HG03457 (cell line): ENCODE measurements around the gene HLA-DQB1.

ENCODE experiments used
- ATAC-seq: cut with Tn5 transposase; IDR thresholded peaks from one replicate; pipeline ENCODE4 v1.9.1; 2021; ENCODE audit warnings: moderate number of reproducible peaks; ENCODE audit not compliant: unreplicated experiment

HLA-DQB1 gene

DNA sequence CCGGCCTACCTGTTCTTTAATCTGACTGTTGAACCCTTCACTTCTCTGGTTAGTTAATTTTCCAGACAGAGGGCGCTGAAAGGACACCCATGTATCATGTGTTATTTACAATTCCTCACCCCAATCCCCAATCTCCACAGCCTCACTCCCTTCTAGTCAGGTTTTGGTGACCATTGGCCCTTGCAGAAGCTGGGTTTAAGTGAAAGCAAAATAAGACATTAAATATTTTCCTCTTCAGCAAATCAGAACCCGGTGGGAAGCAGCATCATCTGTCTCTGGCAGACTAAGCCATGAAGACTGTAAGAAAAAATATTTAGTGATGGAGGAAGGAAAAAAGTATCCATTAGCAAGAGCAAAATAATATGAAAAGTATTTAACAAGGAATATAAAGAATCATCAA, 38.6 kb downstream of the HLA-DQB1 start:
- ATAC-seq = no peak

DNA sequence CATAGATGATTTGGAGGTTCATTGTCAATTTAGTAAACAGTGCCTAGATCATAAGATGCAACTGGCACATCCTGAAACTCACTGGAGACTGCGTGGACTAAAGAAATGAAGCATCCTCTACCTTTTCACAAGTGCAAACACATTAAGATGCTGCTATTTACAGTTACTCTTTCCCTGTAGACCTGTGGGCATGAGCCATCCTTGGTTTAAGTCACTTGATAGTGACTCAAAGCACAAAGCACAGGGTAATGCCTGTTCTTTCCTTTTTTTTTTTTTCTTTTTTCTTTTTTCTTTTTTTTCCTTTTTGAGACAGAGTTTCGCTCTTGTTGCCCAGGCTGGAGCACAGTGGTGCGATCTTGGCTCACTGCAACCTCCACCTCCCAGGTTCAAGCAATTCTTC, 39.2 kb downstream of the HLA-DQB1 start:
- no peak for ATAC-seq

DNA sequence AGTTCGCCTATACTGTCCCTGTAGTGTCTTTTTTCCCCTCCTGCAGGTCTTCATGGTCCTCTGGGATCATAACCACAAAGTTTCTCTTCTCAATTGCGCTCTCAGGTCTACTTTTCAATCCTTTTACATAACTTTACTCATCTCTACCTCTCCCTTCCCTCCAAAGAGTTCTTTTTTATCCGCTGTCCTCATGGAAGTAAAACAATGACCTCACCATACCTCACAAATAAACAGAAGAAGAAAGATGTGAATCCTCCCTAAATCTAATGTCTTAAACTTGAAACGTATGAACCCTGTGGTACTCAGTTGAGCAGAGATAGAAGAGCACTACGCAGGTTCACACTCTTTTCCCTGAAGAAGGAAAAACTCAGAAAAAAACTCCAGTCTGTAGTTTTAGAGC, 41.3 kb downstream of the HLA-DQB1 start:
- no peak for ATAC-seq

DNA sequence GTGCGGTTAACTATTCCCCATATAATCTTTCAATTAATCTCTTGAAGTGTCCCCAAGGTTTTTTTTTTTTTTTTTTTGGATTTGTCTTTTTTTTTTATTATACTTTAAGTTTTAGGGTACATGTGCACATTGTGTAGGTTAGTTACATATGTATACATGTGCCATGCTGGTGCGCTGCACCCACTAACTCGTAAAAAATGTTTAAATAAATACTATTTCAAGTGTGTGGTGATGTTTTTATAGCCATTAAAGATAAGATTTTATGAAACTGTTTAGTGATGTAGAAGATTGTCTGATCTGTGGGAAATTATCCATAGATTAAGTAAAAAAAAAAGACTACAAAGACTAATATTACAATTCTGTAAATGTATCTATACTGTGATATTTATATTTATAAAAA, 41.9 kb downstream of the HLA-DQB1 start:
- ATAC-seq = no peak

DNA sequence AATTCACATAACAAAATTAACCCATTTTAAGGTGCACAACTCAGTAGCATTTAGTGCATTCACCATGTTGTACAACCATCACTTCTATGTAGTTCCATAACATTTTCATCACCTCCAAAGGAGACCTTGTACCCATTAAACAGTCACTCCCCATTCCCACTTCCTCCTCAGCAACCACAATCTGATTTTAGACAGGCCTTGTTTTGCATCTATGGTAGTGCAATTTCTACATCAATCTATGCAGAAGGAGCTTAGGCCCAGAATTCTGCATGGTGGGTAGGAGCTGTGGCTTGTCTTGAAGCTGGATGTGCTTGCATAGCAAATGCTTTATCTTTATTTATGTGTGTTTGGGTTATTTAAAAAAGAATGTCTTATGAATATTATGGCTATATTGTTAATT, 42.8 kb downstream of the HLA-DQB1 start:
- ATAC-seq = no peak

DNA sequence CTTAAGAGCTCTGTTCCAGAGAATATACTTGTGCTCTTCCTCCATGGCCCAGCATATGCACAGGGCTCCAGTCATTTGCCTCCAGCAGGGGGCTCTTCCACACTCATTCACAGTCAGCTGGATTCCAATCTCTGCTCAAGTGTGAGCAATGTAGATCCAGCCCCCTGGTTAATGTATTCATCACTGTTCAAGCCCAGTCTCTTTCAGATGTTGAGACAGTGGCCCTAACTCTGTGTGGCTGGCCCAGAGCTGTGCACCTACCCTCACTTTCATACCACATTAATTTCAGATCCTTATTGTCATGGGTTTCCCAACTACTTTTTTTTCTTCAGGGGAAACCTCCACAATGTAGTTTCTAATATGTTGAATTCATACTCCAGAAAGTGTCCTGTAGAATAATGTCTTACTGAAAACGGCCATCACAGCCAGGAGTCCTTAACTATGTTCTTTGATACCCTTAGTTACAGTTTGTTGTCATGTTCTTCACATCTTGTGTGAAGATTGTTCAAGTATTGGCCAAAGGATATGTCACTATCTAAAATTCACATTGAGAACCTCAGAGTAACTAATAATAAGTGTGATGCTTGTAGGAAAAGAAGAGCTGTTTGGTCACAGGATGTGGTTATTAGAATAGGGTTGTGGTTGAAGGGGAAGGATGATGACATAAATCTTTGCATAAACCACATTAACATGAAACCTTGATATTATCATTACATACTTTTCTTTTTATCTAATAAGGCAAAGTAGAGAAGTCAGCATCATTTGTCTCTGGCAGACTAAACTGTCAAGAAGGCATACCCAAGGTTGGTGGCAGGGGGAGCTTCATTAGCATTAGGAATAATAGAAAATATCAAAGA, 43.7 kb downstream of the HLA-DQB1 start:
- ATAC-seq = peak; percentile 49

DNA sequence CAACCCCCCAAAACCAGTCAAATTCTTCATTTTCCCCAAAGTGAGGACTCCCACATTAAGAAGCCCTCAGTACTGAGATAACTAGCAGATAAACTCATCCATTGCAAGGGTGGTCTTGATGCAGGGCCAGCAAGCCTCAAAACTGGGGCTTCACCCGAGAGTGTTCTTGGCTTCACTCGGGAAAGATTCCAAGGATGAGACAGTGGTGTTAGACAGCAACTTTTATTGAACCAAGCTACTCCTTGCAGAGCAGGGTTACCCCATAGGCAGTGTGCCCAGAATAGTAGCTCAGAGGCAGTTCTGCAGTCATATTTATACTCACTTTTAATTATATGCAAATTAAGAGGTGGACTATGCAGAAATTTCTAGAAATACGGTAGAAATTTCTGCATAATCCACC, 45.1 kb downstream of the HLA-DQB1 start:
- no peak for ATAC-seq

DNA sequence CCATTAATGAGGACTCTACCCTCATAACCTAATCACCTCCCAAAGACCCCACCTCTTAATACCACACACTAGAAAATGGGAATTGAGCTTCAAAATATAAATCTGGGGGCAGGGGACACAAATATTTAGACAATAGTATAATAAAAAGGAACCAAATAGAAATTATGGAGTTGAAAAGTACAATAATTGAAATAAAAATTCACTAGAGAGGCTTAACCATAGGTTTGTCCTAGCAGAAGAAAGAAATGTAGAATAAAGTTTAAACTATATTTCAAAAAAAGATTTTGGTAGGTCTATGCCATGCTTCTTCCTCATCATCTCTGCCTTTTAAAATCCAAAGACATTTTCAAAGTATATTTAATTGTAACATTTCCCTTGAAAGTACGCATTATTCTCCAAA, 48.7 kb downstream of the HLA-DQB1 start:
- ATAC-seq = no peak

DNA sequence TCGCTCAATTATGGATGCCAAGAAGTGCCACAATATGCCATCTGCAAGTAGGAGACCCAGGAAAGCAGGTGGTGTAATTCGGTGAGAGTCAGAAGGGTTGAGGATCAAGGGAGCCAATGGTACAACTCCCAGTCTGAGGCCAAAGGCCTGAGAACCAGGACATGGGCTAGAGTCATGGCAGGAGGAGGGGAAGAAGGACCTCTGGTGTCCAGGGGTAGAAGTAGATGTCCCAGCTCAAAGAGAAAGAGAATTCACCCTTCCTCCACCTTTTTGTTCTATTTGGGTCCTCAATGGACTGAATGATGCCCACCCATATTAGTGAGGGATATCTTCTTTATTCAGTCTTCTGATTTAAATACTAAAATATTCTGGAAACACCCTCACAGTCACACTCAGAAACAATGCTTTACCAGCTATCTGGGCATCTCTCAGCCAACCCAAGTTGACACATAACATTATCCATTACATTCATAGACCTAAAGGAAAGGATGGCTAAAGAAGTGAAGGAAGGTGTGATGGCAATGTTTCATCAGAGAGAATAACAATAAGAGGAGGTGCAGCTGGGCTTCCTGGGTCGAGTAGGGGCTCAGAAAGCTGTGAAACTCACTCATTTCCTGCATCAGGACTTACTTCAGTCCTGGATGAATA, 50.4 kb downstream of the HLA-DQB1 start:
- ATAC-seq = no peak

DNA sequence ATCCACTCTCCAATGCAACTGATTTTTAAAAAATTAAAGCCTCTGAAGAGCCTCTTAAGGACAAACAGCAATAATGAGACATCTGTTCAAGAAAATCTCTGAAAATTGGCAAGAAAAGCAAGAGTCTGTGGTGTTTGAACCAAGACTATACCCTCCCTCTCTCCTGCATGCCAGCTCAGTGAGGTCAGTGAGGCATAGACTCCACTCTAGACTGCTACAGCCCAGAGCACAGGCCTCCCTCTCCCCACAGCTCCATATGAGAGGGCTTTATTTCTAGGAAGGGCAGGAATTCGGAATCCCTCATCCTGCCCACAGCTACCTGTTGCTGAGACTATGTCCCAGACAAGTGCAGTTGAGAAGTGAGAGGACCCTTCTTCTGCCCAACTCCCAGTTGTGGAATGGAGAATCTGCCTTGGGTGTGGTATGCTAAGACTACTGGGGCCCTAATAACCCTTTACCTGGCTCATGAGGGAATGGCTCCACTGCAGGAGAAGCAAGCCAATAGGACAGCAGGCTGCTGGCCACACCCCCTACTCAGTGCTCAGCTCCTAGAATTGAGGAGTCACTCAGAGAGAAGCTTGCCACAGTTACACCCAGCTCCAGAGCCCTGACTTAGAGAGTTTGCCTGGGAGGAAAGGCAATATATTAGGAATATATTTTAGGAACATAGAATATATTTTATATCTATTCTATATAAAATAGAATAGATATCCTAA, 51.9 kb downstream of the HLA-DQB1 start:
- ATAC-seq = no peak

DNA sequence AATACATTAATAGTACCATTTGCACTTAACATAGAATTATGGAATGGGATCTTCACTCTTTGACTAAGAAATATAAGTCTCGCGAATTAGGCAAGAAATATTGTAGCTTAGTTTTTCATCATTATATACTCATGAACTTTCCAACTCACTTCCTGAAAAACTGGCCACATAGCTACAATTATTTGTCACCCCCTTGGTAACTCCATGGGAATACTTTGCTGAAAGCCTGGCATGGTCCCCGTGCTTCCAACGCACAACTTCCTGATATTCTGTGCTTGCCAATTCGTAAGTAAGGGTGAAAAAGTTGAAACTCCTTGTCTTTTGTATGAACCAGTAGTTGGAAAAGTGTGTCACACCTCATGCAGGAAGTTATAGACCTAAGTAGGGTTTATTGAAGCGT, 53.0 kb downstream of the HLA-DQB1 start:
- no peak for ATAC-seq

DNA sequence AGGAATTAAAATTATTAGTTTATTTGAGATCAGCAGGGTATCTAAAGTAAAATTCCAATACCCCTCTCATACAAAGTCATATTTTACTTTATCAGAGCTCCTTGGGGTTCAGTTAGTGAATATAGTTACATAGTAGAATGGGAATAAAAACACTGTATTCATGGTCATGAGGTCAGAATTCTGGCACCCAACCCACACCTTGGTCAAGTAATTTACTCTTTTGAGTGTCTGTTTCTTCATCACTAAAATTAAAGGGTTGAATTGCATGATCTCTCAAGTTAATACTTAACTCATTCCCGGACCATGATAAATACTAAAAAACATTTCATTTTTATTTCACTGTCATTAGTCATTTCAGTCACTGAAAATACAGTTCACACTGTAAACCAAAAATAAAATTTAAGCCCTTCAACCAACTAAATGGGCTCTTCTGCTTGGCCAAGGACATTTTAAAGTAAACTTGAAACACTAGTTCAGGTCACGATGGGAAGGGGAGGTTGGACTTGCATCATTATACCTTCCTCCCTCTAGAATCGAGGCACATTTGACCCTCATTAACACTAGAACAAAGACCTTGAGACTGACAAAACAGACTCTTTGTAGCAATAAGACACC, 55.7 kb downstream of the HLA-DQB1 start:
- ATAC-seq = no peak

DNA sequence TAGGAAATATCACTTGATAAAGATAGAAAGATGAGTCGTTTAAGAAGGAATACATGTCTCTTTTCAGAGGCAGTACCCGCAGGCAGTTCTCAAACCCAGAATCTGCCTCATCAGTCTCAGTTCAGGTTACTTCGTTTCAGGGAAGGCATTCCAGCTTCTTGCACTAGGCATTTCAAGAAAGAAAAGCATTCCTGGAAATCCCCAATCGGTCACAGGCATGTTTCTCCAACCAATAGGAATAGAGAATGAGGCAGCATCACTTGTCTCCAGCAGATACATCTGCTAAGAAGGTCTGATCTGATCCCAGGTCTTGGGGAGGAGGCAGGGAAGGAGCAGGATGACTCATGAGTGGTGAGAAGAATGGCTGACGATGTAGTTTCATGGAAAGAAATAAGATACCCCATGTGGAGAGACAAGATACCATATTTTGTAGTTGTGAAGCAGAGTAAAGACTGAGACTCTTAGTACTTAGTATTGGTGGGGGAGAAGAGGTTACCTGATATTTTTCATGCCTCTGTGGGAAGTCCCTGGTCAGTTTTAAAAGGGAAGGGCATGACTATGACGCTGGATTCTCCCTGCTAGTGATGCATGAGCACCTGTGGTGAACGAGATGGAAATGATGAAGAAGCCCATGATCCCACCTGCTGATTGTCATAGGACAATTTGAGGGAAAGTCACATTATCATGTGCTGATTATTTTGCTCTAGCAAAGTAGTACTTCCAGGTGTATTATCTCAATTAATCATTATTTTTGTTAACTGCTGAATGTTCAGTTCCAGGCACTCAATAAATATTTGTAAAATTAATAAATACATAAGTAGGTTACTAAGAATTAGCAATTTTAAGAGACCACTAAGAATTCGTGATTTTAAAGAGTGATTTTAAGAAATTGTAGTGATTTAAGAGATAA, 56.5 kb downstream of the HLA-DQB1 start:
- ATAC-seq = peak; percentile 71
